Lower leg skin (tissue), 3 donors: ENCODE results near the gene C1QC.

ENCODE experiments used
- POLR2A ChIP-seq, 2 donors: fragments of 450-650 bp; IDR thresholded peaks; one replicate each; pipeline ENCODE4 v1.6.1; 2016 to 2017; ENCODE audit warnings: antibody characterized with exemption in 2 of 2, mild to moderate bottlenecking in 1 of 2, moderate library complexity in 1 of 2
- TF ChIP-seq, protein P1 (sequence below), 3 donors: fragments of 450-650 bp; IDR thresholded peaks; one replicate each; pipeline ENCODE4 v1.5.1; 2016; ENCODE audit warnings: antibody characterized with exemption in 3 of 3, mild to moderate bottlenecking in 3 of 3, moderate library complexity in 2 of 3

DNA sequence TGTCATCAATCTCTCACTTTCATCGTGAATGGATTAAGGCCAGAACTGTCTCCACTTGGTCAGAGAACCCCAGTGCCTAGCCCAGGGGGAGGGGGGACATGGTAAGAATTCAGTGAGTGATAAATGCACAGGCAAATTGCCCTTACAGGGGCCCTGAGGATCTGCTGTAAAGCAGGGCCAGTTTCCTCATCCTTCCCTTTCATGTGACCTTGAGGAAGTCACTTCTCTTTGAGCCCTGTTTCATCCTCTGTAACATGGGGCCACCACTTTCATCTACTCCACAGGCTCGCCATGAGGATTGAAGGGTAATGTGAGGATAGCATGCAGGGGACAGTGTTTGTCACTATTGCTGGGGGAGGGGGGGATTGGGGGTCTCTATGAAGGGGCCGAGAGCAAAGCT lies 35.1 kb upstream of the C1QC start:
- no peak for TF ChIP-seq POLR2A (IDR thresholded peaks at IDR 0.05)
- TF ChIP-seq, protein P1, sequence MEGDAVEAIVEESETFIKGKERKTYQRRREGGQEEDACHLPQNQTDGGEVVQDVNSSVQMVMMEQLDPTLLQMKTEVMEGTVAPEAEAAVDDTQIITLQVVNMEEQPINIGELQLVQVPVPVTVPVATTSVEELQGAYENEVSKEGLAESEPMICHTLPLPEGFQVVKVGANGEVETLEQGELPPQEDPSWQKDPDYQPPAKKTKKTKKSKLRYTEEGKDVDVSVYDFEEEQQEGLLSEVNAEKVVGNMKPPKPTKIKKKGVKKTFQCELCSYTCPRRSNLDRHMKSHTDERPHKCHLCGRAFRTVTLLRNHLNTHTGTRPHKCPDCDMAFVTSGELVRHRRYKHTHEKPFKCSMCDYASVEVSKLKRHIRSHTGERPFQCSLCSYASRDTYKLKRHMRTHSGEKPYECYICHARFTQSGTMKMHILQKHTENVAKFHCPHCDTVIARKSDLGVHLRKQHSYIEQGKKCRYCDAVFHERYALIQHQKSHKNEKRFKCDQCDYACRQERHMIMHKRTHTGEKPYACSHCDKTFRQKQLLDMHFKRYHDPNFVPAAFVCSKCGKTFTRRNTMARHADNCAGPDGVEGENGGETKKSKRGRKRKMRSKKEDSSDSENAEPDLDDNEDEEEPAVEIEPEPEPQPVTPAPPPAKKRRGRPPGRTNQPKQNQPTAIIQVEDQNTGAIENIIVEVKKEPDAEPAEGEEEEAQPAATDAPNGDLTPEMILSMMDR (IDR thresholded peaks at IDR 0.05) = no peak
